ENCODE data around the gene F10.

Gene F10

GRCh38 chr13:113192279-113192678 lies 69.7 kb downstream of the F10 start:
- Histone ChIP-seq H3K4me3 (ENCODE audit: insufficient read depth, low read length, poor library complexity, severe bottlenecking) (no peak overlapping the region), H3K27ac (ENCODE audit: low read depth, low read length) (no peak overlapping the region), H2AFZ (ENCODE audit: low read depth, low read length, severe bottlenecking) (no peak overlapping the region), H3K79me2 (ENCODE audit: insufficient read depth, low read length) (no peaks in the 10 kb centered on the region), H3K36me3 (ENCODE audit: low read length) (peaks cover 21% of the 10 kb centered on the region; the same call in 1 of the 2 replicates), H3F3A (ENCODE audit: insufficient read depth) (no peaks in the 10 kb centered on the region), H3K9ac (ENCODE audit: low read length) (no peak overlapping the region), H3K9me3 (ENCODE audit: insufficient read depth, low read length) (no peaks in the 10 kb centered on the region), H3K9me2 (replicated peaks; ENCODE audit: insufficient read depth, low read length) (no peaks in the 10 kb centered on the region), H3K27me3 (ENCODE audit: low read length) (no peaks in the 10 kb centered on the region), H4K20me1 (ENCODE audit: low read depth, low read length) (no peaks in the 10 kb centered on the region), H3K4me2 (ENCODE audit: low read depth, low read length, poor library complexity, severe bottlenecking) (no peak overlapping the region)
- TF ChIP-seq CTCF (IDR thresholded peaks at IDR 0.05; ENCODE audit: insufficient read depth, low read length, poor library complexity, severe bottlenecking): no peak
- TF ChIP-seq EZH2phosphoT487 (conservative IDR thresholded peaks at IDR 0.05; ENCODE audit: low read length): no peak

GRCh38 chr13:113192902-113193301 lies 70.3 kb downstream of the F10 start:
- no peaks in the 10 kb centered on the region for H3K27me3 ChIP-seq (ENCODE audit: low read length)
- no peak overlapping the region for H2AFZ ChIP-seq (ENCODE audit: low read depth, low read length, severe bottlenecking)
- H3K4me2 ChIP-seq (ENCODE audit: low read depth, low read length, poor library complexity, severe bottlenecking): no peak overlapping the region
- H3K27ac ChIP-seq (ENCODE audit: low read depth, low read length): no peak overlapping the region
- H3K79me2 ChIP-seq (ENCODE audit: insufficient read depth, low read length): no peaks in the 10 kb centered on the region
- H4K20me1 ChIP-seq (ENCODE audit: low read depth, low read length): no peaks in the 10 kb centered on the region
- H3K9me3 ChIP-seq (ENCODE audit: insufficient read depth, low read length): no peaks in the 10 kb centered on the region
- no peaks in the 10 kb centered on the region for H3K9me2 ChIP-seq (replicated peaks; ENCODE audit: insufficient read depth, low read length)
- no peak overlapping the region for H3K9ac ChIP-seq (ENCODE audit: low read length)
- H3K36me3 ChIP-seq (ENCODE audit: low read length): peaks cover 21% of the 10 kb centered on the region
- 0 out of 2 replicates have a peak, but pooled peaks cover 2% of the 10 kb centered on the region for H3F3A ChIP-seq (ENCODE audit: insufficient read depth)
- TF ChIP-seq CTCF (IDR thresholded peaks at IDR 0.05; ENCODE audit: insufficient read depth, low read length, poor library complexity, severe bottlenecking) (no peak), EZH2phosphoT487 (conservative IDR thresholded peaks at IDR 0.05; ENCODE audit: low read length) (no peak)
- no peak overlapping the region for H3K4me3 ChIP-seq (ENCODE audit: insufficient read depth, low read length, poor library complexity, severe bottlenecking)

DNA sequence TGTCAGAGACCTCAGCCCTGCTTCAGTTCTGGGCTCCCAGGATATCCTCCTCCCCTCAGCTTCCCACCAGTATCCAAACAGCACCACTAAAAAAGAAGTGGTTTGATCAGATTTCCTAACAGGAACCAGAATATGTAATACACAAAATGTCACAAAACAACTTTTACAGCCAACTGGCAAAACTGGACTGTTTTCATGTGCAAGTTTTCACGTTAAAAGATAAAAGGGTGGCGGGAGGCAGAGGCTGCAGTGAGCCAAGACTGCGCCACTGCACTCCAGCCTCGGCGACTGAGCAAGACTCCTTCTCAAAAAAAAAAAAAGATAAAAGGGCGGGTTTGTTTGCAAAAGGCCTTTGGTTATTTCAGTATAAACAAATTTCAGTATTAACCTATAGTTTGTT lies 72.8 kb downstream of the F10 start:
- no peaks in the 10 kb centered on the region for H4K20me1 ChIP-seq (ENCODE audit: low read depth, low read length)
- no peak overlapping the region for H3K4me2 ChIP-seq (ENCODE audit: low read depth, low read length, poor library complexity, severe bottlenecking)
- no peaks in the 10 kb centered on the region for H3K9me3 ChIP-seq (ENCODE audit: insufficient read depth, low read length)
- H3K36me3 ChIP-seq (ENCODE audit: low read length): peaks cover 25% of the 10 kb centered on the region
- H2AFZ ChIP-seq (ENCODE audit: low read depth, low read length, severe bottlenecking): no peak overlapping the region
- no peak overlapping the region for H3K4me3 ChIP-seq (ENCODE audit: insufficient read depth, low read length, poor library complexity, severe bottlenecking)
- no peak overlapping the region for H3K9ac ChIP-seq (ENCODE audit: low read length)
- H3K79me2 ChIP-seq (ENCODE audit: insufficient read depth, low read length): peaks cover 15% of the 10 kb centered on the region
- H3K27me3 ChIP-seq (ENCODE audit: low read length): no peaks in the 10 kb centered on the region
- H3F3A ChIP-seq (ENCODE audit: insufficient read depth): 0 out of 2 replicates have a peak, but pooled peaks cover 4% of the 10 kb centered on the region
- no peak overlapping the region for H3K27ac ChIP-seq (ENCODE audit: low read depth, low read length)
- H3K9me2 ChIP-seq (replicated peaks; ENCODE audit: insufficient read depth, low read length): no peaks in the 10 kb centered on the region
- TF ChIP-seq EZH2phosphoT487 (conservative IDR thresholded peaks at IDR 0.05; ENCODE audit: low read length): no peak
- no peak for TF ChIP-seq CTCF (IDR thresholded peaks at IDR 0.05; ENCODE audit: insufficient read depth, low read length, poor library complexity, severe bottlenecking)
